Measurements from ENCODE around the gene S100A12. TPM values are rescaled to one million over a fixed set of nuclear protein-coding genes. Genes with fewer than 3 reads are reported as not detected.

The S100A12 gene
- total RNA-seq, 1 experiment from 2014 or later: not detected

DNA sequence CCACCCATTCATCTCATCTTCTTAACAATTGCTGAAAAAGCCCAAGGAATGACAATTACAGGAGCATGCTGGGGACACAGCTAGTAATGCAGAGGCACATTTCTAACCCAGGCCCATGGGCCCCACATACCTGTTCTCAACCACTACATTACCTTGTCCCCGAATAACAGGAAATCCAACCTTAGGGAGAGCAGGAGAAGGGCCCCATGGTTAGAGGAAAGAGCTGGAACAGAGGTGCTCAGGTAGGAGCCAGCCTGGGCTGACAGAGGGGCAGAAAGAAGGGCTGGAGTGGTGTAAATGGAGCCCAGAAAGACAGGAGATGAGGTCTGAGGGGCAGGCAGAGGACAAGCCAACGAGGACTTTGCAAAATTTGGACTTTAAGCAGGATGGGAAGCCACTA is 26.8 kb upstream of the S100A12 start:
- H2BK5ac ChIP-seq (ENCODE audit: insufficient read length, low read length): no peak overlapping the region
- Mint-ChIP-seq H3K27me3 (ENCODE audit: low read depth) (peaks cover 33% of the 10 kb centered on the region), H3K4me3 (no peak overlapping the region), H3K27ac (no peak overlapping the region), H3K9me3 (peaks cover 5 to 6% of the 10 kb centered on the region in 2 experiments), H3K36me3 (ENCODE audit: insufficient read depth in 1 of 3, low read depth in 3 of 3) (peaks cover 0 to 3% (median 0%) of the 10 kb centered on the region in 3 experiments; a peak in 4 of 7 replicates), H3K4me1 (peaks cover 7 to 24% of the 10 kb centered on the region in 2 experiments; a peak in 3 of 4 replicates)
- H2AFZ ChIP-seq (ENCODE audit: low read length): no peak overlapping the region
- no peak overlapping the region for H2BK20ac ChIP-seq (ENCODE audit: low read depth, low read length, poor library complexity, severe bottlenecking)
- no peak overlapping the region for H3K27ac ChIP-seq (ENCODE audit: insufficient read length, low read depth, low read length)
- no peak overlapping the region for H3K23ac ChIP-seq (ENCODE audit: insufficient read length, low read depth, low read length)
- H4K5ac ChIP-seq (ENCODE audit: insufficient read length, low read depth, low read length): no peak overlapping the region
- H2BK15ac ChIP-seq (ENCODE audit: low read depth, low read length): no peak overlapping the region
- no peak overlapping the region for H3K14ac ChIP-seq (ENCODE audit: insufficient read depth, low read length)
- H3K23me2 ChIP-seq (ENCODE audit: insufficient read length, low read depth, low read length, poor library complexity, severe bottlenecking): no peaks in the 10 kb centered on the region
- H3T11ph ChIP-seq (ENCODE audit: low read length): no peak overlapping the region
- H3K9ac ChIP-seq (ENCODE audit: extremely low read depth, insufficient read length, low read length): no peak overlapping the region
- no peak overlapping the region for H2BK120ac ChIP-seq (ENCODE audit: low read depth, low read length, poor library complexity, severe bottlenecking)
- no peak overlapping the region for H3K4me2 ChIP-seq (ENCODE audit: insufficient read depth, insufficient read length, low read length)
- no peaks in the 10 kb centered on the region for H3K27me3 ChIP-seq (ENCODE audit: insufficient read depth, low read length)
- H3K56ac ChIP-seq (ENCODE audit: insufficient read length, low read depth, low read length): no peak overlapping the region
- no peak overlapping the region for H3K4ac ChIP-seq (ENCODE audit: low read depth, low read length)
- H4K91ac ChIP-seq (ENCODE audit: insufficient read length, low read depth, low read length): no peak overlapping the region
- H3K79me2 ChIP-seq (ENCODE audit: insufficient read depth, low read length): no peaks in the 10 kb centered on the region
- no peaks in the 10 kb centered on the region for H3K9me3 ChIP-seq (ENCODE audit: control insufficient read depth, low read depth, low read length)
- H2AK5ac ChIP-seq (ENCODE audit: insufficient read length, low read length): no peak overlapping the region
- no peaks in the 10 kb centered on the region for H3K79me1 ChIP-seq (ENCODE audit: insufficient read depth, low read depth, low read length, poor library complexity, severe bottlenecking)
- H3K18ac ChIP-seq (ENCODE audit: insufficient read length, low read depth, low read length): no peak overlapping the region
- no CpG with 5 or more reads among the region's 2 CpGs for WGBS (ENCODE audit: extremely low coverage, insufficient read length, low lambda C conversion rate)
- no peak overlapping the region for H2BK12ac ChIP-seq (ENCODE audit: insufficient read length, low read depth, low read length)
- H4K8ac ChIP-seq (replicated peaks; ENCODE audit: insufficient read length, low read depth, low read length): no peak overlapping the region
- H3K4me1 ChIP-seq (ENCODE audit: insufficient read depth, low read length): peaks cover 3% of the 10 kb centered on the region; the same call in 1 of the 2 replicates
- H4K20me1 ChIP-seq (ENCODE audit: control insufficient read depth, insufficient read depth, insufficient read length): no peaks in the 10 kb centered on the region
- TF ChIP-seq, protein P1, sequence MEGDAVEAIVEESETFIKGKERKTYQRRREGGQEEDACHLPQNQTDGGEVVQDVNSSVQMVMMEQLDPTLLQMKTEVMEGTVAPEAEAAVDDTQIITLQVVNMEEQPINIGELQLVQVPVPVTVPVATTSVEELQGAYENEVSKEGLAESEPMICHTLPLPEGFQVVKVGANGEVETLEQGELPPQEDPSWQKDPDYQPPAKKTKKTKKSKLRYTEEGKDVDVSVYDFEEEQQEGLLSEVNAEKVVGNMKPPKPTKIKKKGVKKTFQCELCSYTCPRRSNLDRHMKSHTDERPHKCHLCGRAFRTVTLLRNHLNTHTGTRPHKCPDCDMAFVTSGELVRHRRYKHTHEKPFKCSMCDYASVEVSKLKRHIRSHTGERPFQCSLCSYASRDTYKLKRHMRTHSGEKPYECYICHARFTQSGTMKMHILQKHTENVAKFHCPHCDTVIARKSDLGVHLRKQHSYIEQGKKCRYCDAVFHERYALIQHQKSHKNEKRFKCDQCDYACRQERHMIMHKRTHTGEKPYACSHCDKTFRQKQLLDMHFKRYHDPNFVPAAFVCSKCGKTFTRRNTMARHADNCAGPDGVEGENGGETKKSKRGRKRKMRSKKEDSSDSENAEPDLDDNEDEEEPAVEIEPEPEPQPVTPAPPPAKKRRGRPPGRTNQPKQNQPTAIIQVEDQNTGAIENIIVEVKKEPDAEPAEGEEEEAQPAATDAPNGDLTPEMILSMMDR (conservative IDR thresholded peaks at IDR 0.05): no peak
- peak; percentile 18 for DNase-seq

Measured in H9 (cell line).